Natural killer cell (primary cell): Measurements from ENCODE around the gene SH3TC1. TPM values are rescaled to one million over a fixed set of nuclear protein-coding genes. Genes with fewer than 3 reads are reported as not detected.

Experiments
- ATAC-seq, 3 donors: fragments of 150-1000 bp in 2 of 3; fragments of 200-7000 bp in 1 of 3; cut with Tn5 transposase; 1 replicate in 1 of 3; 2 replicates in 2 of 3; pipeline ENCODE4 v1.10.0; 2021; ENCODE audit warnings: mild to moderate bottlenecking in 2 of 3, moderate library complexity in 2 of 3
- DNase-seq, 2 donors: peaks; one replicate each; pipeline versions ENCODE4 v3.0.0 to v3.0.0-alpha.2; 2013 to 2021; ENCODE audit warnings: mixed read lengths in 1 of 2
- H3K27ac ChIP-seq: one replicate; pipeline ENCODE4 v1.5.1; 2013; ENCODE audit warnings: mild to moderate bottlenecking, low read length
- H3K27me3 ChIP-seq: one replicate; pipeline ENCODE4 v1.6.1; 2013; ENCODE audit warnings: low read length; ENCODE audit not compliant: control insufficient read depth, insufficient read depth
- H3K36me3 ChIP-seq: one replicate; pipeline ENCODE4 v1.6.1; 2013; ENCODE audit warnings: low read length; ENCODE audit not compliant: control insufficient read depth, insufficient read depth
- H3K4me1 ChIP-seq: one replicate; pipeline ENCODE4 v1.6.1; 2013; ENCODE audit warnings: low read length; ENCODE audit not compliant: control insufficient read depth, insufficient read depth
- H3K4me3 ChIP-seq: one replicate; pipeline ENCODE4 v1.5.1; 2013; ENCODE audit warnings: low read length
- H3K9me3 ChIP-seq: one replicate; pipeline ENCODE4 v1.6.1; 2013; ENCODE audit warnings: low read length; ENCODE audit not compliant: control insufficient read depth, insufficient read depth
- H3K27ac Mint-ChIP-seq, 2 donors: one replicate each; pipeline ENCODE4 v1.8.0; 2022; ENCODE audit warnings: mild to moderate bottlenecking in 2 of 2, mixed read lengths in 2 of 2, moderate library complexity in 1 of 2
- H3K27me3 Mint-ChIP-seq, 2 donors: one replicate each; pipeline ENCODE4 v1.8.0; 2022; ENCODE audit warnings: low read depth in 2 of 2, mixed read lengths in 2 of 2
- H3K36me3 Mint-ChIP-seq: one replicate; pipeline ENCODE4 v1.8.0; 2022; ENCODE audit warnings: mixed read lengths
- H3K4me1 Mint-ChIP-seq, 2 donors: one replicate each; pipeline ENCODE4 v1.8.0; 2022; ENCODE audit warnings: mixed read lengths in 2 of 2
- H3K4me3 Mint-ChIP-seq: one replicate; pipeline ENCODE4 v1.8.0; 2022; ENCODE audit warnings: mild to moderate bottlenecking, moderate library complexity, mixed read lengths
- H3K9me3 Mint-ChIP-seq, 2 donors: one replicate each; pipeline ENCODE4 v1.8.0; 2022; ENCODE audit warnings: mixed read lengths in 2 of 2
- WGBS: methylation state at CpG from one replicate; pipeline ENCODE4 v1.1.7; 2013; ENCODE audit warnings: missing lambda C conversion rate; ENCODE audit not compliant: insufficient coverage; 5-methylcytosine and 5-hydroxymethylcytosine counted together
- intact Hi-C: fragments of 100-400 bp; cut with micrococcal nuclease; formaldehyde crosslinking; loops from one replicate; pipeline ENCODE4 v1.14.2; 2022
- total RNA-seq, 4 donors: library from RNA; stranded (reverse); fragments of 120-200 nt in 1 of 4; gene quantifications; one replicate each; pipeline versions ENCODE4 v1.2.3 to v1.2.4, GENCODE V29; 2013 to 2022
- TF ChIP-seq, protein P1 (sequence below): fragments of 200-600 bp; IDR thresholded peaks from one replicate; pipeline ENCODE4 v1.8.0; 2022; ENCODE audit warnings: antibody characterized with exemption

The SH3TC1 gene
- total RNA-seq, 3 donors from 2014 or later (not counting 1 experiment from before 2014, with no cell fraction given), result 50.1 to 61.7 (median 54.9) TPM

GRCh38 chr4:8280876-8281440 is 81.9 kb downstream of the SH3TC1 start:
- Mint-ChIP-seq H3K27ac (no peak overlapping the region), H3K27me3 (no peaks in the 10 kb centered on the region), H3K4me3 (no peak overlapping the region), H3K9me3 (no peaks in the 10 kb centered on the region), H3K36me3 (no peaks in the 10 kb centered on the region), H3K4me1 (peaks cover 0 to 8% of the 10 kb centered on the region in 2 donors)
- Histone ChIP-seq H3K27ac (no peak overlapping the region), H3K9me3 (no peaks in the 10 kb centered on the region), H3K36me3 (no peaks in the 10 kb centered on the region), H3K4me1 (peaks cover 9% of the 10 kb centered on the region), H3K27me3 (no peaks in the 10 kb centered on the region), H3K4me3 (no peak overlapping the region)
- DNase-seq, result no peak
- ATAC-seq, result no peak
- intact Hi-C loops, result no loop called here
- TF ChIP-seq, protein P1, sequence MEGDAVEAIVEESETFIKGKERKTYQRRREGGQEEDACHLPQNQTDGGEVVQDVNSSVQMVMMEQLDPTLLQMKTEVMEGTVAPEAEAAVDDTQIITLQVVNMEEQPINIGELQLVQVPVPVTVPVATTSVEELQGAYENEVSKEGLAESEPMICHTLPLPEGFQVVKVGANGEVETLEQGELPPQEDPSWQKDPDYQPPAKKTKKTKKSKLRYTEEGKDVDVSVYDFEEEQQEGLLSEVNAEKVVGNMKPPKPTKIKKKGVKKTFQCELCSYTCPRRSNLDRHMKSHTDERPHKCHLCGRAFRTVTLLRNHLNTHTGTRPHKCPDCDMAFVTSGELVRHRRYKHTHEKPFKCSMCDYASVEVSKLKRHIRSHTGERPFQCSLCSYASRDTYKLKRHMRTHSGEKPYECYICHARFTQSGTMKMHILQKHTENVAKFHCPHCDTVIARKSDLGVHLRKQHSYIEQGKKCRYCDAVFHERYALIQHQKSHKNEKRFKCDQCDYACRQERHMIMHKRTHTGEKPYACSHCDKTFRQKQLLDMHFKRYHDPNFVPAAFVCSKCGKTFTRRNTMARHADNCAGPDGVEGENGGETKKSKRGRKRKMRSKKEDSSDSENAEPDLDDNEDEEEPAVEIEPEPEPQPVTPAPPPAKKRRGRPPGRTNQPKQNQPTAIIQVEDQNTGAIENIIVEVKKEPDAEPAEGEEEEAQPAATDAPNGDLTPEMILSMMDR, result no peak
- 89% methylated on average over 15 of the region's 15 CpGs for WGBS

DNA sequence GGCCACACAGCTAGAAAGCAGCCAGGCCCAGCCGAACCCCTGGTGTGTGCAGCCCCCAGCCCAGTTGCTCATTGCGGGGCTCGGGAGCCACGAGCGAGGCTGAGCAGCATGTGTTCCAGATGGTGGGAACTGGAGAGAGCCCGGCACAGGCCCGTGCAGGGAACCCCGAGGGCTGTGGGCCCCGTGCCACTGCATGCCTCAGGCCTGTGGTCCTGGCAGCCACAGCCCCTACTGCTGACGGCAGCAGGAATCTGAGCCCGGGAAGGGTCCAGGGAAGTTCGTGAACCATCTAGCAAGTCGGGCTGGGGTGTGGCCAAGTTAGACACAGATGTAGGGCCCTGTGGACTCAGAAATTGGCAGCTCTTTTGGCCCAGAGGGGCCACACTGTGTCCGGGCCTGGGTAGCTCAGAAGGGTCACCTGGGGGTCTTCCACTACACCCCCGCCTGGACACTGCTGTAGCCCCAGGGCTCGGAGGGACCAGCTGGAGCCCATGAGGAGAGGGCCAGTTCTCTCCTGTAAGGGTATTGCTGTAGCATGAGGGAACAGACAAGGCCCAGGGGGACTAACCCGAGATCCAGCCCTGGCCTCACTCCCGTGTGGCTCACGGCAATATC is 82.5 kb downstream of the SH3TC1 start:
- H3K4me3 Mint-ChIP-seq, result no peak overlapping the region
- 91% methylated on average over 19 of the region's 19 CpGs for WGBS
- H3K36me3 ChIP-seq, result no peaks in the 10 kb centered on the region
- H3K4me1 ChIP-seq, result peaks cover 9% of the 10 kb centered on the region
- TF ChIP-seq, protein P1, result no peak
- no peak overlapping the region for H3K4me3 ChIP-seq
- no peak for DNase-seq
- H3K27ac ChIP-seq, result no peak overlapping the region
- ATAC-seq, result no peak
- peaks cover 0 to 8% of the 10 kb centered on the region in 2 donors for H3K4me1 Mint-ChIP-seq
- intact Hi-C loops, result no loop called here
- no peak overlapping the region for H3K27ac Mint-ChIP-seq
- H3K27me3 Mint-ChIP-seq, result no peaks in the 10 kb centered on the region
- H3K27me3 ChIP-seq, result no peaks in the 10 kb centered on the region
- no peaks in the 10 kb centered on the region for H3K36me3 Mint-ChIP-seq
- H3K9me3 ChIP-seq, result no peaks in the 10 kb centered on the region
- H3K9me3 Mint-ChIP-seq, result no peaks in the 10 kb centered on the region

- H3K36me3 Mint-ChIP-seq, result no peaks in the 10 kb centered on the region
Measured at GRCh38 chr4:8282134-8282641, 83.1 kb downstream of the SH3TC1 start.

More at GRCh38 chr4:8282134-8282641, 83.1 kb downstream of the SH3TC1 start:
- Mint-ChIP-seq H3K4me1 (peaks cover 0 to 8% of the 10 kb centered on the region in 2 donors), H3K27me3 (no peaks in the 10 kb centered on the region), H3K4me3 (no peak overlapping the region), H3K27ac (no peak overlapping the region), H3K9me3 (no peaks in the 10 kb centered on the region)
- no peak for ATAC-seq
- no peaks in the 10 kb centered on the region for H3K9me3 ChIP-seq
- H3K27ac ChIP-seq, result no peak overlapping the region
- no peaks in the 10 kb centered on the region for H3K36me3 ChIP-seq
- 86% methylated on average over 14 of the region's 14 CpGs for WGBS
- H3K4me1 ChIP-seq, result peaks cover 9% of the 10 kb centered on the region
- H3K27me3 ChIP-seq, result no peaks in the 10 kb centered on the region
- no peak for DNase-seq
- TF ChIP-seq, protein P1, result no peak
- intact Hi-C loops, result no loop called here
- no peak overlapping the region for H3K4me3 ChIP-seq
